WTC11 (cell line): Measurements from ENCODE around the gene SKA2. TPM values are rescaled to one million over a fixed set of nuclear protein-coding genes. Genes with fewer than 3 reads are reported as not detected.

ENCODE experiments used
- ATAC-seq: fragments of 200-7000 bp; cut with Tn5 transposase; 2 replicates; pipeline ENCODE4 v1.10.0; 2021; ENCODE audit warnings: mild to moderate bottlenecking, moderate library complexity
- Bru-seq: library from RNA; stranded (reverse); fragments of 400-500 nt; gene quantifications from one replicate; lab custom pipeline; 2021; lab: Mats Ljungman, UMichigan
- CTCF ChIA-PET: fragments of 300-600 bp; sonication (Branson Sonifier 250); formaldehyde crosslinking; loops from one replicate; lab custom pipeline; 2021; ENCODE audit warnings: antibody characterized with exemption; lab: Charles Lee
- POLR2A ChIA-PET: fragments of 350-600 bp; sonication (Branson Sonifier 250); formaldehyde crosslinking; loops from one replicate; lab custom pipeline; 2021; ENCODE audit warnings: antibody characterized with exemption; lab: Charles Lee
- DNase-seq: peaks from one replicate; pipeline ENCODE4 v3.0.0; 2021; ENCODE audit warnings: low spot score
- H3K27ac Mint-ChIP-seq: 2 replicates; pipeline ENCODE4 v1.8.0; 2021; ENCODE audit warnings: mixed read lengths
- H3K27me3 Mint-ChIP-seq: 2 replicates; pipeline ENCODE4 v1.8.0; 2021; ENCODE audit warnings: low read depth, mild to moderate bottlenecking, moderate library complexity, mixed read lengths
- H3K36me3 Mint-ChIP-seq: 2 replicates; pipeline ENCODE4 v1.8.0; 2021; ENCODE audit warnings: mixed read lengths
- H3K4me1 Mint-ChIP-seq: 2 replicates; pipeline ENCODE4 v1.8.0; 2022; ENCODE audit warnings: mixed read lengths
- H3K4me3 Mint-ChIP-seq: 2 replicates; pipeline ENCODE4 v1.8.0; 2021; ENCODE audit warnings: mild to moderate bottlenecking, moderate library complexity, mixed read lengths
- H3K9me3 Mint-ChIP-seq: 2 replicates; pipeline ENCODE4 v1.8.0; 2021; ENCODE audit warnings: mixed read lengths
- FOXP1 ChIP-seq: sonication (generic); formaldehyde crosslinking; IDR thresholded peaks from 2 replicates; pipeline ENCODE4 v1.8.0; 2022; ENCODE audit warnings: missing genetic modification reagents, mild to moderate bottlenecking, moderate library complexity, borderline replicate concordance
- HMGA2 ChIP-seq: fragments of 250-450 bp; sonication (Bioruptor Pico); IDR thresholded peaks from 2 replicates; pipeline ENCODE4 v1.4.0; 2021; ENCODE audit warnings: mild to moderate bottlenecking, moderate library complexity
- JUN ChIP-seq: sonication (generic); formaldehyde crosslinking; IDR thresholded peaks from 2 replicates; pipeline ENCODE4 v1.8.0; 2023; ENCODE audit warnings: mild to moderate bottlenecking, missing genetic modification reagents
- NFYB ChIP-seq: sonication (generic); formaldehyde crosslinking; conservative IDR thresholded peaks from 2 replicates; pipeline ENCODE4 v1.8.0; 2022; ENCODE audit warnings: low read depth, missing genetic modification reagents
- PRDM15 ChIP-seq: sonication (generic); formaldehyde crosslinking; IDR thresholded peaks from 2 replicates; pipeline ENCODE4 v1.8.0; 2022; ENCODE audit warnings: missing genetic modification reagents
- TEAD4 ChIP-seq: sonication (generic); formaldehyde crosslinking; IDR thresholded peaks from 2 replicates; pipeline ENCODE4 v1.8.0; 2022; ENCODE audit warnings: mild to moderate bottlenecking, missing genetic modification reagents
- ZNF219 ChIP-seq: sonication (generic); formaldehyde crosslinking; IDR thresholded peaks from 2 replicates; pipeline ENCODE4 v1.8.0; 2023; ENCODE audit warnings: missing genetic modification reagents, mild to moderate bottlenecking, borderline replicate concordance
- ZNF396 ChIP-seq: fragments of 250-450 bp; sonication (Bioruptor Pico); IDR thresholded peaks from 2 replicates; pipeline ENCODE4 v1.8.0; 2021; ENCODE audit warnings: mild to moderate bottlenecking, moderate library complexity, borderline replicate concordance
- ZNF416 ChIP-seq: fragments of 250-450 bp; sonication (Bioruptor Pico); IDR thresholded peaks from 2 replicates; pipeline ENCODE4 v1.9.0; 2021; ENCODE audit warnings: mild to moderate bottlenecking, inconsistent platforms
- ZNF423 ChIP-seq: fragments of 250-450 bp; sonication (Bioruptor Pico); IDR thresholded peaks from 2 replicates; pipeline ENCODE4 v2.1.2; 2022; ENCODE audit warnings: mild to moderate bottlenecking, moderate library complexity
- ZNF671 ChIP-seq: fragments of 250-450 bp; sonication (Bioruptor Pico); IDR thresholded peaks from 2 replicates; pipeline ENCODE4 v1.8.0; 2021; ENCODE audit warnings: mild to moderate bottlenecking
- long read RNA-seq, 3 experiments: library from RNA in 1 of 3; library from capped mRNA in 1 of 3; library from polyadenylated mRNA in 1 of 3; unstranded in 2 of 3; stranded (forward) in 1 of 3; transcript quantifications; one replicate each; pipeline ENCODE4 v2.0.0, GENCODE V29; 2021
- total RNA-seq: library from RNA; stranded (reverse); gene quantifications from 3 replicates; pipeline ENCODE4 v1.2.3, GENCODE V29; 2021
- TF ChIP-seq, protein P1 (sequence below): sonication (generic); formaldehyde crosslinking; IDR thresholded peaks from 2 replicates; pipeline ENCODE4 v1.8.0; 2022; ENCODE audit warnings: mild to moderate bottlenecking, missing genetic modification reagents
- TF ChIP-seq, protein P2 (sequence below): sonication (generic); formaldehyde crosslinking; IDR thresholded peaks from 2 replicates; pipeline ENCODE4 v1.8.0; 2023; ENCODE audit warnings: missing genetic modification reagents, mild to moderate bottlenecking, borderline replicate concordance
- TF ChIP-seq, protein P3 (sequence below): sonication (generic); formaldehyde crosslinking; IDR thresholded peaks from 2 replicates; pipeline ENCODE4 v1.8.1; 2023; ENCODE audit warnings: mild to moderate bottlenecking, moderate library complexity, missing genetic modification reagents
- TF ChIP-seq, protein P4 (sequence below): fragments of 200-600 bp; IDR thresholded peaks from 2 replicates; pipeline ENCODE4 v1.8.0; 2022; ENCODE audit warnings: antibody characterized with exemption
- TF ChIP-seq, protein P5 (sequence below): fragments of 250-450 bp; sonication (Bioruptor Pico); IDR thresholded peaks from 2 replicates; pipeline ENCODE4 v1.9.0; 2021; ENCODE audit warnings: mild to moderate bottlenecking
- TF ChIP-seq, protein P6 (sequence below): sonication (generic); formaldehyde crosslinking; IDR thresholded peaks from 2 replicates; pipeline ENCODE4 v1.8.1; 2022; ENCODE audit warnings: mild to moderate bottlenecking, moderate library complexity, missing genetic modification reagents

Gene SKA2, protein sequence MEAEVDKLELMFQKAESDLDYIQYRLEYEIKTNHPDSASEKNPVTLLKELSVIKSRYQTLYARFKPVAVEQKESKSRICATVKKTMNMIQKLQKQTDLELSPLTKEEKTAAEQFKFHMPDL
- 80.0 to 91.6 TPM (median 81.8 TPM) in 3 replicates for total RNA-seq
- Bru-seq, nascent RNA, result percentile 88 among the genes with signal in this experiment
- long read RNA-seq, experiment 1, transcript SKA2-209 (4 exons, 570 nt), result minor isoform, 5 of 113 reads
- long read RNA-seq, experiment 1, transcript SKA2-206 (3 exons, 595 nt), result minor isoform, 16 of 113 reads
- long read RNA-seq, experiment 1, transcript SKA2-201 (4 exons, 2,798 nt), result major isoform, 76 of 113 reads
- long read RNA-seq, experiment 1, partial matches to known transcripts, result 2 of 113 reads
- long read RNA-seq, experiment 1, other reads (novel, unspliced or antisense), result 9 of 113 reads
- long read RNA-seq, experiment 2, transcript SKA2-206 (3 exons, 595 nt), result minor isoform, 9 of 109 reads
- long read RNA-seq, experiment 2, transcript SKA2-201 (4 exons, 2,798 nt), result major isoform, 44 of 109 reads
- long read RNA-seq, experiment 2, transcript SKA2-208 (2 exons, 533 nt), result minor isoform, 8 of 109 reads
- long read RNA-seq, experiment 2, transcript SKA2-209 (4 exons, 570 nt), result minor isoform, 5 of 109 reads
- long read RNA-seq, experiment 2, partial matches to known transcripts, result 20 of 109 reads
- long read RNA-seq, experiment 2, other reads (novel, unspliced or antisense), result 19 of 109 reads
- long read RNA-seq, experiment 3, transcript SKA2-201 (4 exons, 2,798 nt), result major isoform, 68 of 95 reads
- long read RNA-seq, experiment 3, transcript SKA2-202 (3 exons, 625 nt), result minor isoform, 5 of 95 reads
- long read RNA-seq, experiment 3, transcript SKA2-206 (3 exons, 595 nt), result minor isoform, 11 of 95 reads
- long read RNA-seq, experiment 3, partial matches to known transcripts, result 0 of 95 reads
- long read RNA-seq, experiment 3, other reads (novel, unspliced or antisense), result 4 of 95 reads

GRCh38 chr17:59154721-59155438 lies at the start of gene SKA2:
Gene SKA2, minus strand, starts transcription at chr17:59155186. Its CDS starts 23 bp downstream, at chr17:59155163.
- DNase-seq, result peak; percentile 97
- CTCF ChIA-PET, result interaction anchor here (0.8 to 2.3 kb wide), 4 partner anchors 11 to 175 kb away, joined by 3 to 18 read pairs (median 4); partner anchors contain the start of genes SMG8 and TRIM37
- no peak within 1 kb of the TSS for H3K4me3 Mint-ChIP-seq
- peak; percentile 86 for ATAC-seq
- no peak within 1 kb of the TSS for H3K27ac Mint-ChIP-seq
- POLR2A ChIA-PET, result interaction anchor here (0.6 to 3.0 kb wide), 8 partner anchors 9 to 553 kb away, joined by 3 to 23 read pairs (median 4); partner anchors contain the start of genes PTRH2, TRIM37 and VMP1
- no peaks in the 10 kb centered on the region for H3K27me3 Mint-ChIP-seq
- no peaks in the 10 kb centered on the region for H3K9me3 Mint-ChIP-seq
- no peaks in the 10 kb centered on the region for H3K36me3 Mint-ChIP-seq
- H3K4me1 Mint-ChIP-seq, result peaks cover 40% of the 10 kb centered on the region
- TF ChIP-seq, protein P1, sequence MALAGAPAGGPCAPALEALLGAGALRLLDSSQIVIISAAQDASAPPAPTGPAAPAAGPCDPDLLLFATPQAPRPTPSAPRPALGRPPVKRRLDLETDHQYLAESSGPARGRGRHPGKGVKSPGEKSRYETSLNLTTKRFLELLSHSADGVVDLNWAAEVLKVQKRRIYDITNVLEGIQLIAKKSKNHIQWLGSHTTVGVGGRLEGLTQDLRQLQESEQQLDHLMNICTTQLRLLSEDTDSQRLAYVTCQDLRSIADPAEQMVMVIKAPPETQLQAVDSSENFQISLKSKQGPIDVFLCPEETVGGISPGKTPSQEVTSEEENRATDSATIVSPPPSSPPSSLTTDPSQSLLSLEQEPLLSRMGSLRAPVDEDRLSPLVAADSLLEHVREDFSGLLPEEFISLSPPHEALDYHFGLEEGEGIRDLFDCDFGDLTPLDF (CRISPR knock-in tag), result 0 out of 2 replicates have a peak, but pooled peaks have one; percentile 50
- no peak for TF ChIP-seq ZNF416 (CRISPR knock-in tag)
- no peak for TF ChIP-seq FOXP1 (CRISPR knock-in tag)
- TF ChIP-seq, protein P2, sequence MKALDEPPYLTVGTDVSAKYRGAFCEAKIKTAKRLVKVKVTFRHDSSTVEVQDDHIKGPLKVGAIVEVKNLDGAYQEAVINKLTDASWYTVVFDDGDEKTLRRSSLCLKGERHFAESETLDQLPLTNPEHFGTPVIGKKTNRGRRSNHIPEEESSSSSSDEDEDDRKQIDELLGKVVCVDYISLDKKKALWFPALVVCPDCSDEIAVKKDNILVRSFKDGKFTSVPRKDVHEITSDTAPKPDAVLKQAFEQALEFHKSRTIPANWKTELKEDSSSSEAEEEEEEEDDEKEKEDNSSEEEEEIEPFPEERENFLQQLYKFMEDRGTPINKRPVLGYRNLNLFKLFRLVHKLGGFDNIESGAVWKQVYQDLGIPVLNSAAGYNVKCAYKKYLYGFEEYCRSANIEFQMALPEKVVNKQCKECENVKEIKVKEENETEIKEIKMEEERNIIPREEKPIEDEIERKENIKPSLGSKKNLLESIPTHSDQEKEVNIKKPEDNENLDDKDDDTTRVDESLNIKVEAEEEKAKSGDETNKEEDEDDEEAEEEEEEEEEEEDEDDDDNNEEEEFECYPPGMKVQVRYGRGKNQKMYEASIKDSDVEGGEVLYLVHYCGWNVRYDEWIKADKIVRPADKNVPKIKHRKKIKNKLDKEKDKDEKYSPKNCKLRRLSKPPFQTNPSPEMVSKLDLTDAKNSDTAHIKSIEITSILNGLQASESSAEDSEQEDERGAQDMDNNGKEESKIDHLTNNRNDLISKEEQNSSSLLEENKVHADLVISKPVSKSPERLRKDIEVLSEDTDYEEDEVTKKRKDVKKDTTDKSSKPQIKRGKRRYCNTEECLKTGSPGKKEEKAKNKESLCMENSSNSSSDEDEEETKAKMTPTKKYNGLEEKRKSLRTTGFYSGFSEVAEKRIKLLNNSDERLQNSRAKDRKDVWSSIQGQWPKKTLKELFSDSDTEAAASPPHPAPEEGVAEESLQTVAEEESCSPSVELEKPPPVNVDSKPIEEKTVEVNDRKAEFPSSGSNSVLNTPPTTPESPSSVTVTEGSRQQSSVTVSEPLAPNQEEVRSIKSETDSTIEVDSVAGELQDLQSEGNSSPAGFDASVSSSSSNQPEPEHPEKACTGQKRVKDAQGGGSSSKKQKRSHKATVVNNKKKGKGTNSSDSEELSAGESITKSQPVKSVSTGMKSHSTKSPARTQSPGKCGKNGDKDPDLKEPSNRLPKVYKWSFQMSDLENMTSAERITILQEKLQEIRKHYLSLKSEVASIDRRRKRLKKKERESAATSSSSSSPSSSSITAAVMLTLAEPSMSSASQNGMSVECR (CRISPR knock-in tag), result 0 out of 2 replicates have a peak, but pooled peaks have one; percentile 38
- 0 out of 2 replicates have a peak, but pooled peaks have one; percentile 29 for TF ChIP-seq JUN (CRISPR knock-in tag)
- TF ChIP-seq ZNF396, result no peak
- peak; percentile 90 for TF ChIP-seq NFYB (CRISPR knock-in tag)
- no peak for TF ChIP-seq PRDM15
- TF ChIP-seq, protein P3, sequence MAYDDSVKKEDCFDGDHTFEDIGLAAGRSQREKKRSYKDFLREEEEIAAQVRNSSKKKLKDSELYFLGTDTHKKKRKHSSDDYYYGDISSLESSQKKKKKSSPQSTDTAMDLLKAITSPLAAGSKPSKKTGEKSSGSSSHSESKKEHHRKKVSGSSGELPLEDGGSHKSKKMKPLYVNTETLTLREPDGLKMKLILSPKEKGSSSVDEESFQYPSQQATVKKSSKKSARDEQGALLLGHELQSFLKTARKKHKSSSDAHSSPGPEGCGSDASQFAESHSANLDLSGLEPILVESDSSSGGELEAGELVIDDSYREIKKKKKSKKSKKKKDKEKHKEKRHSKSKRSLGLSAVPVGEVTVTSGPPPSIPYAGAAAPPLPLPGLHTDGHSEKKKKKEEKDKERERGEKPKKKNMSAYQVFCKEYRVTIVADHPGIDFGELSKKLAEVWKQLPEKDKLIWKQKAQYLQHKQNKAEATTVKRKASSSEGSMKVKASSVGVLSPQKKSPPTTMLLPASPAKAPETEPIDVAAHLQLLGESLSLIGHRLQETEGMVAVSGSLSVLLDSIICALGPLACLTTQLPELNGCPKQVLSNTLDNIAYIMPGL (CRISPR knock-in tag), result peak; percentile 54; the same call in 1 of the 2 replicates
- TF ChIP-seq, protein P4, sequence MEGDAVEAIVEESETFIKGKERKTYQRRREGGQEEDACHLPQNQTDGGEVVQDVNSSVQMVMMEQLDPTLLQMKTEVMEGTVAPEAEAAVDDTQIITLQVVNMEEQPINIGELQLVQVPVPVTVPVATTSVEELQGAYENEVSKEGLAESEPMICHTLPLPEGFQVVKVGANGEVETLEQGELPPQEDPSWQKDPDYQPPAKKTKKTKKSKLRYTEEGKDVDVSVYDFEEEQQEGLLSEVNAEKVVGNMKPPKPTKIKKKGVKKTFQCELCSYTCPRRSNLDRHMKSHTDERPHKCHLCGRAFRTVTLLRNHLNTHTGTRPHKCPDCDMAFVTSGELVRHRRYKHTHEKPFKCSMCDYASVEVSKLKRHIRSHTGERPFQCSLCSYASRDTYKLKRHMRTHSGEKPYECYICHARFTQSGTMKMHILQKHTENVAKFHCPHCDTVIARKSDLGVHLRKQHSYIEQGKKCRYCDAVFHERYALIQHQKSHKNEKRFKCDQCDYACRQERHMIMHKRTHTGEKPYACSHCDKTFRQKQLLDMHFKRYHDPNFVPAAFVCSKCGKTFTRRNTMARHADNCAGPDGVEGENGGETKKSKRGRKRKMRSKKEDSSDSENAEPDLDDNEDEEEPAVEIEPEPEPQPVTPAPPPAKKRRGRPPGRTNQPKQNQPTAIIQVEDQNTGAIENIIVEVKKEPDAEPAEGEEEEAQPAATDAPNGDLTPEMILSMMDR, result no peak
- peak; percentile 96 for TF ChIP-seq TEAD4 (CRISPR knock-in tag)
- TF ChIP-seq, protein P5, sequence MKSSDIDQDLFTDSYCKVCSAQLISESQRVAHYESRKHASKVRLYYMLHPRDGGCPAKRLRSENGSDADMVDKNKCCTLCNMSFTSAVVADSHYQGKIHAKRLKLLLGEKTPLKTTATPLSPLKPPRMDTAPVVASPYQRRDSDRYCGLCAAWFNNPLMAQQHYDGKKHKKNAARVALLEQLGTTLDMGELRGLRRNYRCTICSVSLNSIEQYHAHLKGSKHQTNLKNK (CRISPR knock-in tag), result no peak
- no peak for TF ChIP-seq ZNF219 (CRISPR knock-in tag)
- peak; percentile 29; the same call in 1 of the 2 replicates for TF ChIP-seq ZNF423 (CRISPR knock-in tag)
- TF ChIP-seq, protein P6, sequence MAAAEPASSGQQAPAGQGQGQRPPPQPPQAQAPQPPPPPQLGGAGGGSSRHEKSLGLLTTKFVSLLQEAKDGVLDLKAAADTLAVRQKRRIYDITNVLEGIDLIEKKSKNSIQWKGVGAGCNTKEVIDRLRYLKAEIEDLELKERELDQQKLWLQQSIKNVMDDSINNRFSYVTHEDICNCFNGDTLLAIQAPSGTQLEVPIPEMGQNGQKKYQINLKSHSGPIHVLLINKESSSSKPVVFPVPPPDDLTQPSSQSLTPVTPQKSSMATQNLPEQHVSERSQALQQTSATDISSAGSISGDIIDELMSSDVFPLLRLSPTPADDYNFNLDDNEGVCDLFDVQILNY (CRISPR knock-in tag), result peak; percentile 74
- peak; percentile 25; the same call in 1 of the 2 replicates for TF ChIP-seq HMGA2 (CRISPR knock-in tag)
- no peak for TF ChIP-seq ZNF671 (CRISPR knock-in tag)
